ENCODE data around the gene SLC25A25. TPM values are rescaled to one million over a fixed set of nuclear protein-coding genes. Genes with fewer than 3 reads are reported as not detected.
A peak's percentile ranks its signal among the peaks of the same experiment; 100 is the strongest.

The SLC25A25 gene
- total and polyA plus RNA-seq, 9 of the 15 experiments (the other 6 are each of a cell fraction or from before 2014, with no cell fraction given): 0.07 to 35.9 (median 23.2) TPM

GRCh38 chr9:128127568-128127989 lies 59.5 kb downstream of the SLC25A25 start, which contains the start of gene PTGES2 (continued):
- TF ChIP-seq, protein P1, sequence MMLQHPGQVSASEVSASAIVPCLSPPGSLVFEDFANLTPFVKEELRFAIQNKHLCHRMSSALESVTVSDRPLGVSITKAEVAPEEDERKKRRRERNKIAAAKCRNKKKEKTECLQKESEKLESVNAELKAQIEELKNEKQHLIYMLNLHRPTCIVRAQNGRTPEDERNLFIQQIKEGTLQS (IDR thresholded peaks at IDR 0.05): no peak
- TF ChIP-seq, protein P1 (CRISPR knock-in tag; conservative IDR thresholded peaks at IDR 0.05): no peak
- TF ChIP-seq, protein P2, sequence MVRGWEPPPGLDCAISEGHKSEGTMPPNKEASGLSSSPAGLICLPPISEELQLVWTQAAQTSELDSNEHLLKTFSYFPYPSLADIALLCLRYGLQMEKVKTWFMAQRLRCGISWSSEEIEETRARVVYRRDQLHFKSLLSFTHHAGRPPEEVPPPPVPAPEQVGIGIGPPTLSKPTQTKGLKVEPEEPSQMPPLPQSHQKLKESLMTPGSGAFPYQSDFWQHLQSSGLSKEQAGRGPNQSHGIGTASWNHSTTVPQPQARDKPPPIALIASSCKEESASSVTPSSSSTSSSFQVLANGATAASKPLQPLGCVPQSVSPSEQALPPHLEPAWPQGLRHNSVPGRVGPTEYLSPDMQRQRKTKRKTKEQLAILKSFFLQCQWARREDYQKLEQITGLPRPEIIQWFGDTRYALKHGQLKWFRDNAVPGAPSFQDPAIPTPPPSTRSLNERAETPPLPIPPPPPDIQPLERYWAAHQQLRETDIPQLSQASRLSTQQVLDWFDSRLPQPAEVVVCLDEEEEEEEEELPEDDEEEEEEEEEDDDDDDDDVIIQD (CRISPR knock-in tag; IDR thresholded peaks at IDR 0.05): 0 out of 2 replicates have a peak, but pooled peaks have one; percentile 49
- no peak for TF ChIP-seq FOXP4 (CRISPR knock-in tag; IDR thresholded peaks at IDR 0.05; ENCODE audit: borderline replicate concordance)
- TF ChIP-seq, protein P3, sequence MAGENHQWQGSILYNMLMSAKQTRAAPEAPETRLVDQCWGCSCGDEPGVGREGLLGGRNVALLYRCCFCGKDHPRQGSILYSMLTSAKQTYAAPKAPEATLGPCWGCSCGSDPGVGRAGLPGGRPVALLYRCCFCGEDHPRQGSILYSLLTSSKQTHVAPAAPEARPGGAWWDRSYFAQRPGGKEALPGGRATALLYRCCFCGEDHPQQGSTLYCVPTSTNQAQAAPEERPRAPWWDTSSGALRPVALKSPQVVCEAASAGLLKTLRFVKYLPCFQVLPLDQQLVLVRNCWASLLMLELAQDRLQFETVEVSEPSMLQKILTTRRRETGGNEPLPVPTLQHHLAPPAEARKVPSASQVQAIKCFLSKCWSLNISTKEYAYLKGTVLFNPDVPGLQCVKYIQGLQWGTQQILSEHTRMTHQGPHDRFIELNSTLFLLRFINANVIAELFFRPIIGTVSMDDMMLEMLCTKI (IDR thresholded peaks at IDR 0.05; ENCODE audit: partially characterized antibody): no peak
- no peak for TF ChIP-seq ZNF165 (CRISPR knock-in tag; IDR thresholded peaks at IDR 0.05; ENCODE audit: borderline replicate concordance)
- TF ChIP-seq ZNF507 (tag; conservative IDR thresholded peaks at IDR 0.05): no peak
- TF ChIP-seq ZNF695 (CRISPR knock-in tag; IDR thresholded peaks at IDR 0.05): no peak
- no peak for TF ChIP-seq RREB1 (CRISPR knock-in tag; IDR thresholded peaks at IDR 0.05)
- TF ChIP-seq TCF7 (IDR thresholded peaks at IDR 0.05; ENCODE audit: borderline replicate concordance): no peak
- TF ChIP-seq KLF10 (CRISPR knock-in tag; IDR thresholded peaks at IDR 0.05): no peak
- no peak for TF ChIP-seq PYGO2 (tag; IDR thresholded peaks at IDR 0.05)
- TF ChIP-seq DEAF1 (CRISPR knock-in tag; IDR thresholded peaks at IDR 0.05): no peak
- TF ChIP-seq SRSF9 (IDR thresholded peaks at IDR 0.05; ENCODE audit: borderline replicate concordance, low read depth, low read length): no peak
